ENCODE results near the gene PRDM2.

PRDM2 gene

GRCh38 chr1:13814131-13814530, 114.1 kb downstream of the PRDM2 start:
- Histone ChIP-seq H3K9ac (ENCODE audit: low read length) (no peak overlapping the region), H3K36me3 (ENCODE audit: insufficient read depth, low read length) (no peaks in the 10 kb centered on the region), H4K20me1 (ENCODE audit: insufficient read depth, low read length) (no peaks in the 10 kb centered on the region), H3F3A (ENCODE audit: insufficient read depth, low read length) (no peaks in the 10 kb centered on the region), H3K9me3 (ENCODE audit: low read length) (no peaks in the 10 kb centered on the region), H2AFZ (ENCODE audit: low read length) (no peak overlapping the region), H3K4me2 (ENCODE audit: low read length) (no peak overlapping the region), H3K4me1 (ENCODE audit: insufficient read depth, low read length, severe bottlenecking) (peaks cover 20% of the 10 kb centered on the region), H3K9me2 (ENCODE audit: low read depth, low read length) (no peaks in the 10 kb centered on the region), H3K27me3 (ENCODE audit: insufficient read depth, low read length) (no peaks in the 10 kb centered on the region), H3K79me2 (ENCODE audit: insufficient read depth, low read length) (no peaks in the 10 kb centered on the region), H3K4me3 (ENCODE audit: low read depth, low read length, poor library complexity, severe bottlenecking) (no peak overlapping the region), H3K27ac (ENCODE audit: low read depth, low read length, poor library complexity, severe bottlenecking) (no peak overlapping the region)
- TF ChIP-seq EZH2 (IDR thresholded peaks at IDR 0.05; ENCODE audit: borderline replicate concordance, low read length), result no peak
- TF ChIP-seq CTCF (IDR thresholded peaks at IDR 0.05; ENCODE audit: low read length), result no peak

GRCh38 chr1:13816016-13816760, 116.2 kb downstream of the PRDM2 start:
- H3K79me2 ChIP-seq (ENCODE audit: insufficient read depth, low read length), result no peaks in the 10 kb centered on the region
- H3K27me3 ChIP-seq (ENCODE audit: insufficient read depth, low read length), result no peaks in the 10 kb centered on the region
- no peak for TF ChIP-seq CTCF (IDR thresholded peaks at IDR 0.05; ENCODE audit: low read length)
- TF ChIP-seq EZH2 (IDR thresholded peaks at IDR 0.05; ENCODE audit: borderline replicate concordance, low read length), result no peak
- no peak overlapping the region for H3K4me3 ChIP-seq (ENCODE audit: low read depth, low read length, poor library complexity, severe bottlenecking)
- peaks cover 10% of the 10 kb centered on the region for H3K4me1 ChIP-seq (ENCODE audit: insufficient read depth, low read length, severe bottlenecking)
- no peaks in the 10 kb centered on the region for H3F3A ChIP-seq (ENCODE audit: insufficient read depth, low read length)
- no peak overlapping the region for H3K4me2 ChIP-seq (ENCODE audit: low read length)
- H4K20me1 ChIP-seq (ENCODE audit: insufficient read depth, low read length), result no peaks in the 10 kb centered on the region
- H3K36me3 ChIP-seq (ENCODE audit: insufficient read depth, low read length), result no peaks in the 10 kb centered on the region
- H3K9ac ChIP-seq (ENCODE audit: low read length), result no peak overlapping the region
- H3K9me3 ChIP-seq (ENCODE audit: low read length), result no peaks in the 10 kb centered on the region
- no peaks in the 10 kb centered on the region for H3K9me2 ChIP-seq (ENCODE audit: low read depth, low read length)
- no peak overlapping the region for H2AFZ ChIP-seq (ENCODE audit: low read length)
- H3K27ac ChIP-seq (ENCODE audit: low read depth, low read length, poor library complexity, severe bottlenecking), result no peak overlapping the region

- no peak overlapping the region for H3K4me3 ChIP-seq (ENCODE audit: low read depth, low read length, poor library complexity, severe bottlenecking)
- peaks cover 5% of the 10 kb centered on the region; the same call in 1 of the 2 replicates for H3K36me3 ChIP-seq (ENCODE audit: insufficient read depth, low read length)
- H3K27ac ChIP-seq (ENCODE audit: low read depth, low read length, poor library complexity, severe bottlenecking), result no peak overlapping the region
- H3K9me2 ChIP-seq (ENCODE audit: low read depth, low read length), result no peaks in the 10 kb centered on the region
- H3K27me3 ChIP-seq (ENCODE audit: insufficient read depth, low read length), result no peaks in the 10 kb centered on the region
- no peak overlapping the region for H2AFZ ChIP-seq (ENCODE audit: low read length)
- no peaks in the 10 kb centered on the region for H3K79me2 ChIP-seq (ENCODE audit: insufficient read depth, low read length)
- no peaks in the 10 kb centered on the region for H3F3A ChIP-seq (ENCODE audit: insufficient read depth, low read length)
- H3K9me3 ChIP-seq (ENCODE audit: low read length), result no peaks in the 10 kb centered on the region
- H4K20me1 ChIP-seq (ENCODE audit: insufficient read depth, low read length), result no peaks in the 10 kb centered on the region
- no peak overlapping the region for H3K4me2 ChIP-seq (ENCODE audit: low read length)
- no peak for TF ChIP-seq EZH2 (IDR thresholded peaks at IDR 0.05; ENCODE audit: borderline replicate concordance, low read length)
- TF ChIP-seq CTCF (IDR thresholded peaks at IDR 0.05; ENCODE audit: low read length), result no peak
- no peak overlapping the region for H3K9ac ChIP-seq (ENCODE audit: low read length)
- peaks cover 10% of the 10 kb centered on the region for H3K4me1 ChIP-seq (ENCODE audit: insufficient read depth, low read length, severe bottlenecking)
Measured at GRCh38 chr1:13817906-13818305, 117.9 kb downstream of the PRDM2 start.

Data from OCI-LY1 (cell line).